Measurements from ENCODE around the gene LIPN. TPM values are rescaled to one million over a fixed set of nuclear protein-coding genes. Genes with fewer than 3 reads are reported as not detected.

Gene LIPN
- total RNA-seq, 1 donor from 2014 or later: not detected

- peaks cover 21% of the 10 kb centered on the region for H3K27me3 Mint-ChIP-seq (ENCODE audit: unreplicated experiment)
Measured at GRCh38 chr10:88781206-88781605, 21.4 kb downstream of the LIPN start.

GRCh38 chr10:88782222-88782621, 22.4 kb downstream of the LIPN start:
- Mint-ChIP-seq H3K36me3 (ENCODE audit: unreplicated experiment) (no peaks in the 10 kb centered on the region), H3K9me3 (ENCODE audit: unreplicated experiment) (no peaks in the 10 kb centered on the region), H3K27ac (ENCODE audit: unreplicated experiment) (no peak overlapping the region), H3K27me3 (ENCODE audit: unreplicated experiment) (peaks cover 13% of the 10 kb centered on the region), H3K4me3 (ENCODE audit: unreplicated experiment) (no peak overlapping the region), H3K4me1 (ENCODE audit: unreplicated experiment) (no peaks in the 10 kb centered on the region)
- no peak for TF ChIP-seq CTCF (IDR thresholded peaks at IDR 0.05)
- no peak for DNase-seq (ENCODE audit: extremely low spot score, unreplicated experiment)

More at GRCh38 chr10:88781206-88781605, 21.4 kb downstream of the LIPN start:
- DNase-seq (ENCODE audit: extremely low spot score, unreplicated experiment): no peak
- no peaks in the 10 kb centered on the region for H3K36me3 Mint-ChIP-seq (ENCODE audit: unreplicated experiment)
- no peak for TF ChIP-seq CTCF (IDR thresholded peaks at IDR 0.05)
- H3K9me3 Mint-ChIP-seq (ENCODE audit: unreplicated experiment): no peaks in the 10 kb centered on the region
- H3K4me3 Mint-ChIP-seq (ENCODE audit: unreplicated experiment): no peak overlapping the region
- H3K4me1 Mint-ChIP-seq (ENCODE audit: unreplicated experiment): no peaks in the 10 kb centered on the region
- no peak overlapping the region for H3K27ac Mint-ChIP-seq (ENCODE audit: unreplicated experiment)

GRCh38 chr10:88783724-88784123, 23.9 kb downstream of the LIPN start:
- no peak for TF ChIP-seq CTCF (IDR thresholded peaks at IDR 0.05)
- H3K36me3 Mint-ChIP-seq (ENCODE audit: unreplicated experiment): no peaks in the 10 kb centered on the region
- no peaks in the 10 kb centered on the region for H3K9me3 Mint-ChIP-seq (ENCODE audit: unreplicated experiment)
- H3K27me3 Mint-ChIP-seq (ENCODE audit: unreplicated experiment): peaks cover 6% of the 10 kb centered on the region
- no peak overlapping the region for H3K27ac Mint-ChIP-seq (ENCODE audit: unreplicated experiment)
- no peak for DNase-seq (ENCODE audit: extremely low spot score, unreplicated experiment)
- H3K4me3 Mint-ChIP-seq (ENCODE audit: unreplicated experiment): no peak overlapping the region
- H3K4me1 Mint-ChIP-seq (ENCODE audit: unreplicated experiment): no peaks in the 10 kb centered on the region

GRCh38 chr10:88786032-88786770, 26.4 kb downstream of the LIPN start:
- no peaks in the 10 kb centered on the region for H3K4me1 Mint-ChIP-seq (ENCODE audit: unreplicated experiment)
- H3K4me3 Mint-ChIP-seq (ENCODE audit: unreplicated experiment): no peak overlapping the region
- no peak for TF ChIP-seq CTCF (IDR thresholded peaks at IDR 0.05)
- no peaks in the 10 kb centered on the region for H3K9me3 Mint-ChIP-seq (ENCODE audit: unreplicated experiment)
- peaks cover 6% of the 10 kb centered on the region for H3K27me3 Mint-ChIP-seq (ENCODE audit: unreplicated experiment)
- H3K36me3 Mint-ChIP-seq (ENCODE audit: unreplicated experiment): no peaks in the 10 kb centered on the region
- no peak overlapping the region for H3K27ac Mint-ChIP-seq (ENCODE audit: unreplicated experiment)
- no peak for DNase-seq (ENCODE audit: extremely low spot score, unreplicated experiment)

- no peak for TF ChIP-seq CTCF (IDR thresholded peaks at IDR 0.05)
- H3K4me3 Mint-ChIP-seq (ENCODE audit: unreplicated experiment): no peak overlapping the region
Measured at GRCh38 chr10:88787463-88787862, 27.6 kb downstream of the LIPN start.

More at GRCh38 chr10:88787463-88787862, 27.6 kb downstream of the LIPN start:
- no peaks in the 10 kb centered on the region for H3K36me3 Mint-ChIP-seq (ENCODE audit: unreplicated experiment)
- H3K27me3 Mint-ChIP-seq (ENCODE audit: unreplicated experiment): peaks cover 4% of the 10 kb centered on the region
- H3K27ac Mint-ChIP-seq (ENCODE audit: unreplicated experiment): no peak overlapping the region
- DNase-seq (ENCODE audit: extremely low spot score, unreplicated experiment): no peak
- no peaks in the 10 kb centered on the region for H3K9me3 Mint-ChIP-seq (ENCODE audit: unreplicated experiment)
- peaks cover 2% of the 10 kb centered on the region for H3K4me1 Mint-ChIP-seq (ENCODE audit: unreplicated experiment)
